A673 (cell line): ENCODE measurements around the gene SLIT1.

Experiments used
- CTCF ChIP-seq: fragments of 300-800, 200-600 bp; sonication (generic); conservative IDR thresholded peaks from 2 replicates; pipeline ENCODE4 v1.5.1; 2017; ENCODE audit warnings: low read depth, mild to moderate bottlenecking, antibody characterized with exemption, low read length, moderate library complexity, mixed read lengths
- EZH2 ChIP-seq: fragments of 200-600 bp; sonication (generic); IDR thresholded peaks from 2 replicates; pipeline ENCODE4 v1.6.1; 2017; ENCODE audit warnings: borderline replicate concordance, low read depth, mild to moderate bottlenecking, mixed read lengths, antibody characterized with exemption, low read length; ENCODE audit not compliant: poor library complexity, severe bottlenecking

- no peak for TF ChIP-seq CTCF
- no peak for TF ChIP-seq EZH2
Measured at GRCh38 chr10:96975136-96975535, 210.6 kb downstream of the SLIT1 start.
